Occipital lobe (tissue), 2 donors: ENCODE data around the gene FGGY. TPM values are rescaled to one million over a fixed set of nuclear protein-coding genes. Genes with fewer than 3 reads are reported as not detected.
"Not testable (repeated sequence)": the region's sequence is repeated elsewhere in the genome, so short reads cannot be mapped to it uniquely, and the experiment has no call there.

ENCODE experiments used
- DNase-seq: peaks from one replicate; lab custom pipeline; 2025; lab: John Stamatoyannopoulos, UW
- total RNA-seq: library from RNA; depleted of rRNA; stranded (reverse); fragments of >200 nt; gene quantifications from one replicate; pipeline ENCODE4 v1.2.3, GENCODE V29; 2014

FGGY gene
- total RNA-seq, 1 donor from 2014 or later: 24.2 TPM

GRCh38 chr1:59730302-59730701, 433.4 kb downstream of the FGGY start:
- DNase-seq: no peak

DNA sequence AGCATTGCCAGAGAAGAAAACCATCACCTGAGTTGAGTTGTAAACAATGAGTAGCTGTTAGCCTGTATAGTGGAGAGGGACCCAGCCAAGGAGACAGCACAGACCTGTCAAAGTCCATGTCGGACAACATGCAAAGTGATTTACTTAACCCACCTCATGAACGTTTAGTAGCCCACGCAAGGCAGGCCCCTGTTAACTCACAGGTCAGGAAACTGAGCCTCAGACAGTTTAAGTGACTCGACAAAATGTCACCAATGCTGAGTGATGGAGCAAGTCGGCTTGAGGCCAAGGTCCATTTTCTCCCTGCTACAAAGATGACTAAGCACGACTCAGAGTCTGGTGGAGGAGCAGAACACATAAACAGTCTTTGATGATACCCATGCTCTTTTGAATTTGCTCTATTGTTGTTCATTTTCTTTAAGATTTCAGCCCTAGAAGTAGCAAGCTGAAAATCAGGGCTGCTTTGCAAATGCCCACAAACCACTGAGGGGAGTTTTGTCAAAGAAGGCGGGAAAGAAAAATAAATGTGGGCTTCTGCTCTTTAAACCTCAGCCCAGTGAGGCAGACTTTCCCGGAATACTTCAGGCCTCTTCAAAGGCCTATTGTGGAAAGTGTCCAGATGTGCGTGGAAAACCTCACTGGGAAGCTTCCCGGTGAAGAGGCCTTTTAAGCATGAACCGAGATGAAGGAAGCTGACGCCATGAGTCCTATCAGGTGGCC, 434.0 kb downstream of the FGGY start:
- peak; percentile 26 for DNase-seq

DNA sequence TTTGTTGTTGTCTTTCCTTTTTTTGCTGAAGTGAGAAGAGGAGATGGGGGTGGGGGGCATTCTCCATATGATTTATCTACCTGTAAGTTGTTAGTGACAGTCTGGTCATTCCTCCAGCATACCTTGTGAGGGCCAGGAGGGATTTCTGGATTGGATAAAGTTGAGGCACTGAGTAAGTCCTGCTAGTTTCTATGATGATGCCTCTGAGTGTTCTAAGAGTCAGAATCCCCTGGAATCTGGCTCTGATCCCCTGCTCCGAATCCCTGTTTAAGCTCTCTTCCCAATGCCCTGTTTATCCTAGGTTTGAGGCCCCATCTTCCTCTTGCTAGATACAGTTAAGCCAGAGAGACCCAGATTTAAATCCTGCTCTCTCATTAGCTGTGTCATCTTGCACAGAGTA, 434.7 kb downstream of the FGGY start:
- no peak for DNase-seq

DNA sequence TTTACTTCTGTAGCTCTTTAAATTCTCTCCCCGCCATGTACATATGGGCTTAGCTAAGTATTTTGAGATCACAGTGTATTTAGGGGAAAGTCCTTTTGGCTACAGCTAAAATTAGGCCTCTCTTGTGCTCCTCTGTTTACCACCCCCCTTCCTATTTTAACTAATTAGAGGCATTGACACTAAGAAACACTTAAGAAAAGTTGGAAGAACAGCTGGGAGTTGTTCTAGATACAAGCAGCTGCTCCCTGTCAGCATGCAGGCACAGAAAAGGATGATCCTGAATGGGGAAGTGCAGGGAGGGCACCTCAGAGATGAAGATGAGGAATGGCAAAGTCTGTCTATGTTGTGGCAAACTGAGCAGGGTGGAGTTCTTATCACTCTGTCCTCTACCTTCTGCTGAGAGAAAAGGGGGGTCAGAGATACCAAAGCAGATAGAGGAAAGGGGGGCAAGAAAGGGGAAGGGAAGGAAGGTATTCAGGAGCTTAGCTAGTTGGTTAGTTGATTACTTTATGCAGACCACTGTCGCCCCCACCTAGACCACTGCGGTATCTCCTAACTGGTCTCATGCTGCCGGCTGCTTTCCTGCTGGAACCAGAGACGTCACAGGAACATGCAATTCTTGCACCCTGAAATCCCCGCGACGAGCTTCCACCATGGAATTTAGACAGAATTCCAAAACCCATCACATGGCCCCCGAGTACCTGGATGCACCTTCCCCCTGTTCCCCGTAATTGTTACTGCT, 435.5 kb downstream of the FGGY start:
- DNase-seq: no peak

DNA sequence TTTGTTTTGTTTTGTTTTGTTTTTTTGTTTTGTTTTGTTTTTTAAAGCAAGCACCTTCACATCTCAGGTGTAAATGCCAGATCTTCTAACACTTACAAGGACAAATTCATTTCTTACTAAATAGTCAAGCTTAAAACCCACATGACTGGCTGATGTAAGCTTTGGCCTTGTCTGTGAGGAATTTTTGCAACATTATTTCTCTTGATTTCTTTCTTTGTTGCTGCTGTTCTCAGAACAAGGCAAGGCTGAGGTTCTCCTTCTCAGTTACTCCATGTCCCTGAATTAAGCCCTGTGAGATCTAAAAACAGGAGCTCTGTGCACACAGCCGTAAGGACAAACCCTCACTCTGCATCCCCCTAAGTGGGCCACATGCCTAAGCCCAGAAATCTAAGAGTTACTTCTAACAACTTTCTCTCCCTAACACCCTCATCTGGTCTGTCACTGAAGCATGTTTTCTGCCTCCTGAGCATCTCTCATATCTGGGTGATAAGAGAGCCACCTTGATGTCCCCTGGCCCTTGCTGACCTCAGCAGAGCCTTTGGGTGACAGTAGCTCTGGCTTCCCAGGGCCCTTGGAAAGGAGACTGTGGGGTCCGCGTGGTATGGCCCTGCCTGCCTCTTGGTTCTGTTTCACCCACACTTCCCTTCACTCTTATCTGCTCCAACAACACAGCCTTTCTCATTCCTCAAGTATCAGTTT, 436.7 kb downstream of the FGGY start:
- no peak for DNase-seq

GRCh38 chr1:59735927-59736326, 439.0 kb downstream of the FGGY start:
- DNase-seq: not testable (repeated sequence)

DNA sequence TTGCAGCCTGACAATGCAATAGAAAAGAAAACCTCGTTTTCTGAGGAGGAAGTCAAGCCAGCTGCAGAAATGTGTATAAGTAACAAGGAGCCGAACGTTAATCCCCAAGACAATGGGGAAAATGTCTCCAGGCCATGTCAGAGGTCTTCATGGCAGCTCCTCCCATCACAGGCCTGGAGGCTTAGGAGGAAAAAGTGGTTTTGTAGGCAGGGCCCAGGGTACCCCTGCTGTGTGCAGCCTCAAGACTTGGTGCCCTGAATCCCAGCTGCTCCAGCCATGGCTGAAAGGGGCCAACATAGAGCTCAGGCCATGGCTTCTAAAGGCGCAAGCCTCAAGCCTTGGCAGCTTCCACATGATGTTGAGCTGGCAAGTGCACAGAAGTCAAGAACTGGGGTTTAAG, 439.9 kb downstream of the FGGY start:
- no peak for DNase-seq

GRCh38 chr1:59737638-59738037, 440.7 kb downstream of the FGGY start:
- DNase-seq: no peak

- no peak for DNase-seq
Measured at GRCh38 chr1:59738152-59738551, 441.3 kb downstream of the FGGY start.

DNA sequence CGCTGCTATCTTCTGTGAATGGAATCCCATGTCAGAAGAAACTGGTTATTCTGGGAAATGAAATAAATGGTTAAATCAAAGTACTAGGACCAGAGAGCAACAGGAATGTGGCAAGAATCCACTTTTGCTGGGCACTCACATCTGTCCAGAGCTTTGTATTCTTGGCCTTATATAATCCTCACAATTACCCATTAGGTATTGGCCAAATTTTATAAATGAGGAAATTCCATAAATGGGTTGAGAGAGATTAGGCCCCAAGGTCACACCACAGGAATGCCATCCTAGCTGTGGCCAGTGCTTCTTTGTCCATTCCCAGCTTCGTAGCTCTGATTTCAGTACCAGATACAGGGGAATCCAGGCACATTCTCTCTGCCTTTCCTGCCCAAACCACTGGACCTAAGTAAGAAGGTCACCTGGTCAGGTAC, 441.7 kb downstream of the FGGY start:
- DNase-seq: no peak

DNA sequence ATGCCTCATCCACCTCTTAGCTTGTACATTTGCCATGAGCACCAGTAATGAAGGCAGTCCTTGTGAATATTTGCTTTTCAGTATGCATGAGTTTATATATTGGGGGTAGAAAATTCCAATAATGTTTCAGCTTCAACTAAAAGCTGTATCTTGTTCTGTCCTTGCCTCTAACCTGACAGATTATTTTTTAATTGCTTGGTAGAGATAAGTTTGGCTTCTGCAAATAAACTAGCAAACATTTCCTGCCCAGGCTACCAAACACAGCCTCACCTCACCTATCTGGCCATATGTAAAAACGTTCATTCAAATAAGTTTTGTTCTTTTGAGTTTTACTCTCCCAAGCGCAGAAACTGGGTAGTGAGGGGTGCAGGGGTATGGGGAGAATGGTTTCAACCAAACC, 442.2 kb downstream of the FGGY start:
- DNase-seq: no peak

DNA sequence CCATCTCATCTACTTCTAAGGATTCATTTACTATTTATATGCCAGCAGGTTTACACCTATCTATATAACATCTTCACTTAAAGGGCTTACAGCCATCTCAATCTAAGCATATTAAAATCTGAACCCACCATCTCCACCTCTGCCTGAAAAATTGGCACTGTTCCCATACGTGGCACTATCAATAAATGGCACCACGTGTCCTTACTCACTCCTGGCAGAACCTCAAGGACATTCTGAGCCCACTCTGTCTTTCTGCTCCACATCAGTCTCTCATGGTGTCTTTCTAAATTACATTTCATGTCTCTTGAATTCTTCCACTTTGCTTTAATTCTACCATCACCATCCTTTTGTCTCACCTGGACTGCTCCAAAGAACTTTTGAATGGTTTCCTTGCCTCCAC, 445.6 kb downstream of the FGGY start:
- no peak for DNase-seq

GRCh38 chr1:59743324-59744091, 446.6 kb downstream of the FGGY start:
- DNase-seq: no peak

DNA sequence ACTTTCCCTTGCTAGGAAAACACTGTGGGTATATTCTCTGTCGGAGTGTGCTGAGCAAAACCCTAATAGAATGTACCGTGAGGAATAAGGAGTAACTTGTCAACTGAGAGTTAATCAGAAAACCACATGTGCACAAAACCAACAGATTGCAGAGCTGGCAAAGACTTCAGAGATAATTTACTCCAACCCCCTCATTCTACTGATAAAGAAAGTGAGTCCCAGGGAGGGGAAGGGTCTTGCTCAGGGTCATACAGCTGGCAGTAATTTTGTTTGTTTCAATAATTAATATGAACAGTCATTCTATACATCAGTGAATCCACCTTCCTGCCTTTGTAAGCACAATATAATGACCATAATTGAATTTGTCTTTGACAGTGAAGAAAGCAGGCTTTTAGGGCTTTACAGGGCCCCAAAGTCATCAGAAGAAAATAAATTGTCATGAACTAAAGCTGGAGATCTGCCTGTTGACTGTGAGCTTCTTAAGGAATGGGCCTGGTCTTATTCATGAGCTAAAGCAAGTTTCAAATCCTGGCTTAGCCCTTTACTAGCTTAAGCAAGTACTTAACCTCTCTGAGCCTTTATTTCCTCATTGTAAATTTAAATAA, 450.6 kb downstream of the FGGY start:
- DNase-seq: no peak

DNA sequence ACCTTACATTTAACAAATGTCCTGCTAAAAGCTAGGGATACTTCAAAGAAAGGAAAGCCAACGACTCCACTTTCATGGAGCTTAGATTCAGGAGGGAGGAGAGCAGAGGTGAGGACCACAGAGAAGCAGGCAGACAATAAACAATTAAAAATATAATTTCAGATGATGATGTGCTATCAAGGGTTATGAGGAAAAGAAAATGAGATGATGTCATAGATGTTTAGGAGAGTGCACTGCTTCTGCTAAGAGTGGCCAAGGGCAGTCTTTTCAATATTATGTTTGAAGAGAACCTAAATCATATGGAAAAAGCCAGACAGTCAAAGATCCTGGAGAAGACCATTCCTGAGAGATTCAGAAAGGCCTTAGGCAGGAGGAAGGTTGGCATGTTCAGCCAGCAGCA, 451.2 kb downstream of the FGGY start:
- DNase-seq: no peak

GRCh38 chr1:59750328-59751003, 453.6 kb downstream of the FGGY start:
- DNase-seq: no peak

- DNase-seq: no peak
Measured at GRCh38 chr1:59751004-59751395, 454.1 kb downstream of the FGGY start.

DNA sequence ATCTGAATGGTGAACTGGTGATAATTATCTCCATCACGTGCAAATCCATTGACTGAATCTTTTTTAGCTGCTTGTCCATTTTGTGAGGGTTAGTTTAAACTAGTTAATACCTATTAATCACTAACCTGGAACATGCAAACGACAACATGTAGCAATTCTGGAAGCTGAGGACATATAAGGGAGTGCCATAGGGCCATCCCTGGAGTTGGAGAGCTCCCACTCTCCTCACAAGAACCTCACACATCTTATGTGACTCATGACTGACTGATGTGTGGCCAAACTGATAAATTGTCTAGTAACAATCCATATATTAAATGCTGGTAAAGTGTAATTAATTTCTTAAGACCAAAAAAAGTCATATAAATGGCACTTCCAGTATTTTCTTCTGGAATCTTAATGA, 454.9 kb downstream of the FGGY start:
- DNase-seq: no peak

DNA sequence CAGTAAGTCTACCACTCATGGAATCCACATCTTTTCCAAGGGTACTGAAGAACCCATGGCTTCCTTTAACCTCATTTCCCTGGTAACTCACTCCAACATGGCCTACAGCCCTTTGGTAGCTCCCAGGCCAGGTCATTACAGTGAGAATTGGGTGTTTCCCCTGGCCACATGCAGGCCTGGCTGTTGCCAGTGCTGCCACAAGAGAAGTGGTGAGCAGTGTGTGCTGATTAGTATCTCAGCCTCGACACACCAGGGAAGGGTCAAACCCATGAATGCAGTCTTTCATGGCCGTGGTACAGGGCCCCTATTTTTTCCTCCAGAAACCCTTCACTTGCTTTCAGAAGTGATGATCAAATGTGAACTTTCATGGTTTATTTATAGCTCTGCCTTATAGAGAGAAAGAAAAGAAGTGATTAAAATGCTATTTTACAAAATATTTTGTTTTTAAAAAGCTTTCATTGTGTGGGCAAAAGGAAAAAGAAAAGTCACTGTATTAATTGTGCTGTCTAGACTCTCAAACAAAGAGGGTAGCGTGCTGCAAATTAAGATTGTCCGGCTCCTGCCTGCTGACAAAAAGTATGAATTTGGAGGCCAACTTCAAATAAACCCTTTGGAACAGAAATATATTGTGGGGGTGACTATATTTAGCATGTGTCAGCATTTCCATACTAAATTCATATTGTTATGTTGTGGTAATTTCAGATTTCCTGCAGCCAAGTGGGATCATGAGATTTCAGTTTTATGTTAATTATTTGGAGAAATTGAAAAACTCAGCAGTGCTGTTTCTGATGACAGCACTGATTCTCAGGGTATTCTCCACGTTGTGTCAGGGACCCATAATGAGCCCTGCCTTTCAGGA, 455.9 kb downstream of the FGGY start:
- no peak for DNase-seq
